GM19193 (cell line): ENCODE measurements around the gene C11orf52.
A peak's percentile ranks its signal among the peaks of the same experiment; 100 is the strongest.

Experiments used
- POLR2A ChIP-seq: IDR thresholded peaks from 4 replicates; pipeline ENCODE4 v1.6.1; 2011; ENCODE audit not compliant: insufficient read depth, insufficient read length; ENCODE audit errors: extremely low read depth

C11orf52 gene

DNA sequence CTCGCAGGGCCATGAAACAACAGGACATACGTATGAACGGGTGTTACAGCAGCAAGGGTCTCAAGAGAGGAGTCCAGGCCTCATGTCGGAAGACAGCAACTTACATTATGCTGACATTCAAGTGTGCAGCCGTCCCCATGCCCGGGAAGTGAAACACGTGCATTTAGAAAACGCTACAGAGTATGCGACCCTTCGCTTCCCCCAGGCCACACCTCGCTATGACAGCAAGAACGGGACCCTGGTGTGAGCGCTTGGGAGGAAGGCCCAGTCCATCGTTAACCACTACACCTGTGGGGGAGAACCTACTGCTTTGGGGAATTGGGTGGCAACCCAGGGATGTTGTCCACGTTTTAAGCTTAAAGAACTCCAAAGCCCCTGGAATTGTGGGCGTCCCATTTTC lies 7.2 kb downstream of the C11orf52 start:
- no peak for TF ChIP-seq POLR2A

DNA sequence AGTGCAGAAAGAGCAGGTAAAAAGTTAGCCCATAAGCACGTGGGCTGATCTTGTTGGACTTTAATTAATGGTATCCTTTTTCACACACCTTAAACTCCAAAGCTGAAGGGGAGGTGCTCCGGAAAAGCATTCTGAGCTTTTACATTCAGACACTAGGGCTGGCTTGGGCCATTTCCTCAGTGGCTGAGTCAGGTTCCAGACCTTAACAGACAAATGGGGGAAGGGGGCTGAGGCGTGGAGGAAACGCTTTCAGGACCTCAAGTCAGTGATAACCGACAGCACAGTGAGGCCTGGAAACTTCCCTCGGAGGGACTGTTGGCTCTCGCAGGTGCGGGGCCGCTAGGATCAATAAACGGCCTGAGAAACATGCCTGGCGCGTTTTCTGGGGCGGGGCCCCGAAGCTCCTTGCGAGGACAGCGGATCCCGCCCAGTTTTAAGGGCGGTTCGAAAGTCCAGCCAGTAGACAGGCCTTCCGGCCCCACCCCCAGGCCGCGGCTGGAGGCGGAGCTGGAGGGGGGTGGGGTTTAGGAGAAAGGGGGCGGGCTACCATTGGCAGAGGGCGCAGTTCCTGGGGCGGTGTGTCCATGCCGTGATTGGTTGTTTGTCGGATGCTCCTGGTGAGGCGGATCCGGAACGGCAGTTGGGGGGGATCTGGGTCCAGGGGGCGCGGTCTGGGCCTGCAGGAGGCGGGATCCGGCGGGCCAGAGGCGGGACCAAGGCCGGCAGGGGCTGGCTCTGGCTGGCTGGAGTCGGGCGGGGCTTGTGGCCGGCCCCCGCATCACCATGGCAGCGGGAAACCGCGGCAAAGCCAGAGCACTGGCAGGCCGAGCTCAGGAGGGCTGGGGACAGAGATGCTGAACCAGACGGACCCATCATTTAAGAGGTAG lies 8.0 kb downstream of the C11orf52 start:
- TF ChIP-seq POLR2A = peak; percentile 75

DNA sequence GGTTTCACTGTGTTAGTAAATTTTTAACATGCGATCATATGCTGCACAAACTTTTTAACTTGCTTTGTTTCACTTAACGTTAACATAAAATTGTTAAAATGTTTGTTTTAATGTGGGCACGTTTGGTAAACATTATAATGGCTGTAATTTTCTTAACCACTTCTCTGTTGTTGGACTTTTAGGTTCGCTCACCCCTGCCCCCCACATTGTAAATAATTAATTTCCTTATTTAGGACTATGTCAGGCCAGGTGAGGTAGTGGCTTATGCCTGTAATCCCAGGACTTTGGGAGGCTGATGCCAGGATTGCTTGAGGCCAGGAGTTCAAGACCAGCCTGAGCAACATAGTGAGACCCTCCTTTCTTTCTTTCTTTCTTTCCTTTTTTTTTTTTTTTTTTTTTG lies 11.8 kb downstream of the C11orf52 start:
- no peak for TF ChIP-seq POLR2A

DNA sequence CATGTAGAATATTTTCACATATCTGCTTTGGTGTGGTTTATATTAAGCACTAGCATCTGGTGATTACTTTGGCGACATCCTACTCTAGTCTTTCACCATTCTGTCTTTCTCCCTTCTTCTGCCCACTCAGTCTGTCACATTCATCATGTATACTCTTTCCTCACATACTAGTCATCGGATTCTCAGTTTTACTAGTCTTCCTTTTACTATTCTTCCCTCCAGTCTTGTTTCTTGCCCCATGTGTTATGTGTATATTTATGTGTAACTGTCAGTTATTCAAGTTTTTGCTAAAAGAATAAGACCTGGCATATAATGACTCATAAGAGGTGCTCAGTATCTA lies 13.9 kb downstream of the C11orf52 start:
- no peak for TF ChIP-seq POLR2A

DNA sequence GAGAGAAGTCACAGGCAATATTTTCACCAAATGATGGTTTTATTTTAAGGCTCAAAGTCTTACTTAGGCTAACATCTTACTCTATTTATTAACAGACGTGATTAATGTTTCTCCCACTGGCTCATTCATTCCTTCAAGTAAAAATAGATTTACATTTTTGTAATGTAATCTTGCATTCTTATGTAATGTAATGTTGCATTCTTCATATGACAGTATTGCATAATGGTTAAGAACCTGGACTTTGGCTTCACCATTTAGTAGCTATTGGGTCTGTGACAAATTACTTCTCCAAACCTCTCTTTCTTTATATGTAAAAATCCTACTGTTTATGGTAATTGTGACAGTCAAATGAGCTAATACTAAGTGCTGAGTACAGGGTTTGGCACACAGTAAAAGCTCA lies 15.2 kb downstream of the C11orf52 start:
- no peak for TF ChIP-seq POLR2A

DNA sequence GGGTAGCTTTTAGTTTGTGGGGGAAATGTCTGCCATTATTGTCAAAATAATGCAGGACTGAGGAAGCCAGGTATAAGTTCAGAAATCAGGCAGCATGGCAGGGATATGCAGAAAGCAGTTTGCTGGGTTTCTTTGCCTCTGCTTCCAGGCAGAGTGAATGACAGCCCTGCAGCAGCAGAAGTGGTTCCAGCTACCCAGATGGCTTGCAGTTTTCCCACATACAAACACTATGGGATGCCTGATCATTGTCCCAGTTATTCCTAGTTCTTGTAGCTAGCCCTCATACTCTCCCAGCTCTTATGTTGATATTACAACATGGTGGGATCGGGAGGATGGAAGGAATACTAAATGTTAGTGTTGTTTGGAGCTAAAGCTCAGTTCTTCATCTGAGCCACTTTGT lies 15.6 kb downstream of the C11orf52 start:
- TF ChIP-seq POLR2A = no peak

DNA sequence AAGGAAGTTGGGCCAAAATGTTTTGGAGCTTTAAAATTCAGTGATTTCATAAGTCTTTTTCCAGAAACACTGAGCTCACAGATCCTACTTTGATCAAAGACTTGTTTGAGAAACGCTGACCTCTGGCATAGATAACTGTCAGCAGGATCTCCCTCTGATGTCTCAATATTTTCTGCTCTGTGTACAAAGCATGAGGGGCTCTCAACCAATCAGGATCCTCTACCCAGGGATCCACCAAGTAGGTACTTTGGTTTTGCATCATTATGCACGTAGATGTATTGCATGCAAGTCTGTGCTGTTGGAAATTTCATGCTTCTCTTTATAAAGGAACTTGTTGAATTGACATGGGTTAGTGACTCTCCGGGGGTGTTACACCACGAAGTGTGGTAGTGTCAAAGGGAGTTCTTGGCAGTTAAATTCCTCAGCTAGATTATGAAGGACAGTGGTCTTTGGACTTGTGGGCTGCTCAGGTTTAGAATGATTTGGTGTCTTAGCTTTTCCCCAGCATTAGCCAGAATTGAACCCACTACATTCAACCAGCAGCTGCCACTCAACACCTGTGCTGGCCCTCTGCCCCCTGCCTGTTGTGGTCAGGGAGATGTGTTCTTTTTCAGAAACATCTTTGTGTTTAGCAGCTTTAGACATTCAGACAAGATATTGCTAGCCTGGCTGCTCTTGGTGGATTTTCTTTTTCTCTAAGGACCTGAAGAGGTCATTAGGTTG lies 16.8 kb downstream of the C11orf52 start:
- TF ChIP-seq POLR2A = no peak

DNA sequence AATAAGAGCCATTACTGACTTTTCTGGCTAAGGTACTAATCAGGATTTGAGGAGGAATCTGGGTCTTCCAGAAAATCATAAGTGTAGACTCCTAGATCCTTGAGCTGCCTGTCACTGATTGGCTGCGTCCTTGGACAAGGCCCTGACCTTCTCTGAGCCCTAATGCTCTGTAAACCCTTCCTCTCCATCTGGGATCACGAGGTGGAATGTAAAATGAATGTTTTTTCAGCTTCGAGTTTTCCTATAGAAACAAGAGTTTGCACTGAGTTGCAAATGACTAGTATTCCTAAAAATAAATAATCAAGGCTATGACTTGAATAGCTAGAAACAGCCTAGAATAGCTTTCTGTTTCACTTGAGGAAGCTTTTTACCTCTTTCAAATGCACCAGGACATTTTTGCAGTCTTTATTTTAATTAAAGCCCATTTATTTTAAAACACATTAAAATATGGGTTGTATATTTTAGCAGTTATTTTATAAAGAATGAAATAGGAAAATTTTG lies 17.4 kb downstream of the C11orf52 start:
- no peak for TF ChIP-seq POLR2A

DNA sequence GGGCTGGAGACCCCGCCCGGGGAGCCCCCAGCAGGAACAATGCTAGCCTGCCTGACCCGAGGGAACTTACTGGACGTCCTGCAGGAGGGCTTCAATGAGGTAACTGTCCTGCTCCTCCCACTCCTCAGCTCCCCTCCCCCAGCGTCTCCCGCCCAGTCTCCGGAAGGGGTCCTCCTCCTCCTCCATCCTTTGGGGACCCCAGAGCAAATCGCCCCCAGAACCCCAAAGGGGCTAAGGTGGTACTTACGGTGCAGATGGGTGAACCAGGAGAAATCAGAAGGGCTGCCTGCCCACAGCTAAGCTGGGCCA lies 18.7 kb downstream of the C11orf52 start:
- no peak for TF ChIP-seq POLR2A

DNA sequence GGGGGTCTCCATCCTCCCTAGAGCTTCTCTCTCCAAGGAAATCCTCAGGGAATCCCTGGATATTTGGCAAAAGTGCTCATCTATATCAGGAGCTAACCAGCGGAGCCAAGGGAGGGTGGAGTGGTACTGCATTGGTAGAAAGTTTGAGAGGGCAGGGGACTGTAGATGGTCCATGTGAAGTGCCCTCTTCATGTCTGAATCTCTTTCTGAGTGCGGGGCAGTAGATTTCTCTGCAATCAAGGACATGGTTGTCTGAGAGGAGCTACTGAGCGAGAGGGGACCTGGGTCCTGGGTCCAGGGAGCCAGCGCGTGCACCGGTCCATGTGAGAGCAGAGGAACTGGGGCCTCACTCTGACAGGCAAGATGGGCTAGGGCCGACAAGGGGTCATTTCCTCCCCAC lies 19.1 kb downstream of the C11orf52 start:
- TF ChIP-seq POLR2A = no peak

DNA sequence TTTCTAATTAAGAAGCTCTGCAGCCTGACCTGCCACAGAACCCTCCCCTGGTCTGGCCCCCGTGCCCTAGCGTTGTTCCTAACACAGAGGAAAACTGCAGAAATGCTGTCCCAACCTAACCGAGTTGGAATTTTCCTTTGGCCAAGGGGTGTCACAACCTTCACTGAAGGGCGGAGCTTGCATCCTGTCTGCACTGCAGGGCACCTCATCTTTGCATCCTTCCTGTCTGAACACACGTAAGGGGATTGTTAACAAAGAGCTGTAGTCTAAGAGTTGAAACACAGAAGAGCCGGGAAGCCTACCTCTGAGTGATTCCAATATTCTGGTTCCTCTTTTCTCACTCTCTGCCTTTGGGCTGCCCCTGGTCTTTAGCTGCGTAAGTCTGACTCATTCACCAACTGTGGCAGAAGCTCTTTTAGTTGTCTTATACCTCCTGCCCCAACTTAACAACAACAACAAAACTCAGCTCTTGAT lies 20.0 kb downstream of the C11orf52 start:
- TF ChIP-seq POLR2A = no peak

DNA sequence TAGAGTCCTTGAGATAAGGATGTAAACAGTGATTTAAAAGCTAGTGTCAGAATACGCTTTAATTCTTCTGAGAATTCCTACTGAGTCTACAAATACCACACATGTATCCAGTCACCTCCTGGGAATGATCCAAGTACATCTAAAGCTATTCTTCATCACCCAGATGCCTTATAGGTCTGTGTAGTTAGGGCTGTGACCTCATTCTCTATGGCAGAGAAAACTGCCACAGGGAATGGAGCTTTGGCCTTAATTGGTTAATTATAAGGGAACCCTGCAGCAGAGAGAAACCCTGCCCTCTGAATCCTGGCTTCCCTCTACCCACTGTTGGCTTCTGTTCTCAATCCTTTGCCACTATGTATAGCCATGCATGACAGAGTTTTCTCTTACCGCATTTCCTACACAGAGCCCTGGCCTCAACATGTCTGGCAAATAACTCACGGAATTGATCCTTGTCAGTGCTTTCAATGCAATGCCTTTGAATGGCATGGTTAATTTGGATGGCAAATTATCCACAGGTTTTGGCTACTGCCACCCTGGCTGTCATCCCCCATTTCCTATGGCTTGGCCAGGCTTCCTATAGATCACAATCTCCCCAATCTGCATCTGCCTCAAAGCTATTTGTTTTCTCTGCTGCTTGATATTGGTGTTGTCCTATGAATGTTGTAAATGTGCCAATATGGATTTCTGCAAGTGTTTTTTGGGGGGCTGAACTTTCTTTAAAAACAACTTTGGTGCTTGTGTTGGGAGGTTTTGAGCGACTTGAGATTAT lies 21.3 kb downstream of the C11orf52 start:
- TF ChIP-seq POLR2A = no peak

DNA sequence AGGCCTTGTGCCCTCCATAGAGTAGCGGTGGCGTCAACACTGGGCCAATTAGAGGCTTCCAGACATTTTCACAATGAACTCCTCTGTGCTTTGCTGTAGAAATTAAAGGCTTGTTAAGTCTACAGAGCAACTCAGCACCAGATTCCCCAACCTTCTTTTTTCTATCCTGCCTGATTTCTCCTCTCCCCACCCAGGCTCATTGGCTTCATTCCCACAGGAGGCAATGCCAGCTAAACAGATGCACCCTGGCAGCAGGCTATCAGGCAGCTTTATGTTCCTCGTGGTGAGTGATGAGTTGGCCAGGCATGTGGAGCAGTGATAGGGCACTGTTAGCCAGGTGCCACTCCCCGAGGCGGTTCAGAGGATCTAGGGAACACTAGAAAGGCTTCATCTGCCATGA lies 23.2 kb downstream of the C11orf52 start:
- no peak for TF ChIP-seq POLR2A

DNA sequence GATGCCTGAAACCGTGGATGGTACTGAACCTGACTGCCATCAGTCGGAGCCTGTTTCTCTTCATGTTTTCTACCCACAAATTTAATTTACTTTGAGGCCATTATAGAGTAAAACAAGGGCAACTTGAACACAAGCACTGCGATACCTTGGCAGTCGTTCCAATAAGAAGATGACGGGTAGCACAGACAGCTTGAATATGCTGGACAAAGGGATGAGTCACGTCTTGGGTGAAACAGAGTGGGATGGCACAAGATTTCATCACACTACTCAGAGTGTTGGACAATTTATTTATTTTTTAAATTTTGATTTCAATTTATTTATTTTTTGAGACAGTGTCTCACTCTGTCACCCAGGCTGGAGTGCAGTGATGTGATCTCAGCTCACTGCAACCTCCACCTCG lies 24.1 kb downstream of the C11orf52 start:
- no peak for TF ChIP-seq POLR2A

DNA sequence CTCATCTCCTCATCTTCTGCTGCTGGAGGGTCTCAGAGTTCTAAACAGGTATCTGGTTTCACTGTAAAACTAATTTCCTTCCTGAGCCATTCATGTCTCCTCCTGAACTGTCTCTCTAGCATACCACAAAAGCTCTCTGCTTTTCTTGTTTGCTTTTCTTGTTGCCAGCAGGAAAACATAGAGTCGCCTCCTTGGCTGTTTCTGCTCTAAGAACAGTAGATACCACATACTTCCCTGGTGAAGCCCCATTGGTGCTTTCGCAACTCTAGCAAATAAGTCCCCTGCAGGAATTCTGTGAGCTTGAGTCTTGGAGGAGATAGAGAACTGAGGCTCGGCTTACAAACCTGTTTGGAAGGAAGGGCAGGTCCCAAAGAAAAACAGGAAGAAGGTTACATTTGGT lies 25.4 kb downstream of the C11orf52 start:
- TF ChIP-seq POLR2A = no peak

DNA sequence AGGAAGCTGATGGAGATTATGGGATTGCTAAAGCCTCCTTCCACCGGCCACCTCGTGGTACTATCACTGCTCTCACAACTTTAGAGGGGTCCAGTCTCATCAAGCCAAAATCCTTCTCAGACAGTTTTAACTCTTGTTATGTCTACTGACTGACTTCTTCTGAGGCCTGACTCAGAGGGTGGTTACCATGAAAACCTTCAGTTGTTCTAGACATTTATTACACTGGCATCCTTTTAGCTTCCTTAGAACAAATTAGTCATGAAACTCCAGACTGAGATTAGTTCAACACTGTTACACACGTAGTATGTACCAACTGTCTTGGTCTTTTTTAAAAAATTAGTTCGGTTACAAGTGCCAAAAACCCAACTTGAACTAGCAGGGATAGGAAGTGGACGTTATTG lies 25.9 kb downstream of the C11orf52 start:
- no peak for TF ChIP-seq POLR2A

DNA sequence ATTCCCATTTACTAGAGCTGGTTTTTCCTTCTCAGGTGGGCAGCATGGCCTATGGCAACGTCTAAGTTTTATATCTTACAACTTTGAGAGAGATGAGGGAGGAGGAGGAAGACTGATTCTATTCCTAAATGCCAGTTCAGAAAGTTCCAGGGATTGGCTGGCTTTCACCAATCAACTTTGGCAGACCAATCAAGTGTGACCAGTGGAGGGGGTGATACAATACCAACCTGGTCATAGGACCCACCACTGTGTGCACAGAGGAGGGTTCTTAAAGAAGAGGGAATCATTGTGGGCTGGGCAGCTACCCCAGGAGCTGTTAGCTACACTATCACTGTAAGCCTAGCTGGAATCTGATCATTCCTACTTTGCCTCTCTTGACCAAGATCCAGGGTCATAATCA lies 26.5 kb downstream of the C11orf52 start:
- no peak for TF ChIP-seq POLR2A
